ENCODE results near the gene TSC22D2.

GRCh38 chr3:150411106-150411460 lies 3.0 kb downstream of the TSC22D2 start:
- TF ChIP-seq SRF (IDR thresholded peaks at IDR 0.05; ENCODE audit: low read depth, low read length) (no peak), SUZ12 (IDR thresholded peaks at IDR 0.05; ENCODE audit: low read length) (no peak), SP1 (IDR thresholded peaks at IDR 0.05; ENCODE audit: low read depth, low read length) (no peak), YY1 (IDR thresholded peaks at IDR 0.05; ENCODE audit: low read depth, low read length) (no peak), POLR2A (IDR thresholded peaks at IDR 0.05; ENCODE audit: control extremely low read depth in 1 of 2, low read depth in 2 of 2, low read length in 2 of 2) (no peak), MAX (IDR thresholded peaks at IDR 0.05) (no peak), TEAD4 (IDR thresholded peaks at IDR 0.05; ENCODE audit: low read depth, low read length) (no peak), ZNF274 (IDR thresholded peaks at IDR 0.05; ENCODE audit: borderline replicate concordance, extremely low read depth, low read length) (no peak), CEBPB (IDR thresholded peaks at IDR 0.05; ENCODE audit: low read depth, low read length) (no peak), GABPA (IDR thresholded peaks at IDR 0.05; ENCODE audit: borderline replicate concordance, insufficient read depth, low read length) (no peak), SIN3A (conservative IDR thresholded peaks at IDR 0.05 in 1 of 2, IDR thresholded peaks at IDR 0.05 in 1 of 2; ENCODE audit: low read depth in 1 of 2, low read length in 2 of 2) (no peak)
- TF ChIP-seq, protein P1, sequence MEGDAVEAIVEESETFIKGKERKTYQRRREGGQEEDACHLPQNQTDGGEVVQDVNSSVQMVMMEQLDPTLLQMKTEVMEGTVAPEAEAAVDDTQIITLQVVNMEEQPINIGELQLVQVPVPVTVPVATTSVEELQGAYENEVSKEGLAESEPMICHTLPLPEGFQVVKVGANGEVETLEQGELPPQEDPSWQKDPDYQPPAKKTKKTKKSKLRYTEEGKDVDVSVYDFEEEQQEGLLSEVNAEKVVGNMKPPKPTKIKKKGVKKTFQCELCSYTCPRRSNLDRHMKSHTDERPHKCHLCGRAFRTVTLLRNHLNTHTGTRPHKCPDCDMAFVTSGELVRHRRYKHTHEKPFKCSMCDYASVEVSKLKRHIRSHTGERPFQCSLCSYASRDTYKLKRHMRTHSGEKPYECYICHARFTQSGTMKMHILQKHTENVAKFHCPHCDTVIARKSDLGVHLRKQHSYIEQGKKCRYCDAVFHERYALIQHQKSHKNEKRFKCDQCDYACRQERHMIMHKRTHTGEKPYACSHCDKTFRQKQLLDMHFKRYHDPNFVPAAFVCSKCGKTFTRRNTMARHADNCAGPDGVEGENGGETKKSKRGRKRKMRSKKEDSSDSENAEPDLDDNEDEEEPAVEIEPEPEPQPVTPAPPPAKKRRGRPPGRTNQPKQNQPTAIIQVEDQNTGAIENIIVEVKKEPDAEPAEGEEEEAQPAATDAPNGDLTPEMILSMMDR (IDR thresholded peaks at IDR 0.05; ENCODE audit: control extremely low read depth in 1 of 3, insufficient read depth in 1 of 3, low read depth in 1 of 3, low read length in 3 of 3): no peak

Measured in H1 (cell line).